ENCODE measurements around the gene CSNK1A1.
A peak's percentile ranks its signal among the peaks of the same experiment; 100 is the strongest.
"Not testable (repeated sequence)": the region's sequence is repeated elsewhere in the genome, so short reads cannot be mapped to it uniquely, and the experiment has no call there.

The CSNK1A1 gene

GRCh38 chr5:149453618-149454415 is 97.4 kb downstream of the CSNK1A1 start:
- DNase-seq, result no peak

- no peak for DNase-seq
Measured at GRCh38 chr5:149452665-149453617, 98.3 kb downstream of the CSNK1A1 start.

GRCh38 chr5:149452007-149452664 is 99.1 kb downstream of the CSNK1A1 start:
- DNase-seq, result no peak

GRCh38 chr5:149450199-149450598 is 101.0 kb downstream of the CSNK1A1 start:
- no peak for DNase-seq

- DNase-seq, result no peak
Measured at GRCh38 chr5:149448831-149449714, 102.2 kb downstream of the CSNK1A1 start.

- DNase-seq, result no peak
Measured at GRCh38 chr5:149448431-149448830, 102.8 kb downstream of the CSNK1A1 start.

GRCh38 chr5:149447373-149448367 is 103.6 kb downstream of the CSNK1A1 start:
- DNase-seq, result no peak

- DNase-seq, result not testable (repeated sequence)
Measured at GRCh38 chr5:149446794-149447193, 104.4 kb downstream of the CSNK1A1 start.

- DNase-seq, result no peak
Measured at GRCh38 chr5:149445739-149446369, 105.4 kb downstream of the CSNK1A1 start.

GRCh38 chr5:149445343-149445738 is 105.9 kb downstream of the CSNK1A1 start:
- DNase-seq, result no peak

GRCh38 chr5:149444430-149444829 is 106.8 kb downstream of the CSNK1A1 start:
- DNase-seq, result not testable (repeated sequence)

- DNase-seq, result no peak
Measured at GRCh38 chr5:149443210-149443609, 108.0 kb downstream of the CSNK1A1 start.

GRCh38 chr5:149442563-149443182 is 108.6 kb downstream of the CSNK1A1 start:
- DNase-seq, result peak; percentile 71
